SU-DHL-6 (cell line): ENCODE results near the gene PTGDS.

Source experiments
- H2AFZ ChIP-seq: fragments of 200-600 bp; sonication (generic); 2 replicates; pipeline ENCODE4 v1.6.1; 2014; ENCODE audit warnings: low read depth, mild to moderate bottlenecking, moderate library complexity, mixed read lengths, antibody characterized with exemption, low read length; ENCODE audit not compliant: severe bottlenecking
- H3F3A ChIP-seq: fragments of 200-600 bp; shearing (Covaris generic); 2 replicates; pipeline ENCODE4 v1.6.0; 2016; ENCODE audit warnings: antibody characterized with exemption, mild to moderate bottlenecking; ENCODE audit not compliant: insufficient read depth
- H3K27ac ChIP-seq: fragments of 200-600 bp; sonication (generic); 2 replicates; pipeline ENCODE4 v1.5.1; 2016; ENCODE audit warnings: low read depth, mild to moderate bottlenecking, low read length, moderate library complexity, mixed read lengths
- H3K27me3 ChIP-seq: fragments of 200-600 bp; sonication (generic), shearing (Covaris generic); 2 replicates; pipeline ENCODE4 v1.6.0; 2014; ENCODE audit warnings: mild to moderate bottlenecking, low read length
- H3K36me3 ChIP-seq: fragments of 200-600 bp; sonication (generic); 2 replicates; pipeline ENCODE4 v1.6.1; 2014; ENCODE audit warnings: mild to moderate bottlenecking, low read length, mixed read lengths
- H3K4me2 ChIP-seq: fragments of 300-600, 200-600 bp; shearing (Covaris generic), sonication (generic); 2 replicates; pipeline ENCODE4 v1.6.0; 2014; ENCODE audit warnings: low read length, low read depth, mild to moderate bottlenecking; ENCODE audit not compliant: poor library complexity, severe bottlenecking
- H3K4me3 ChIP-seq: fragments of 200-600 bp; sonication (generic); 2 replicates; pipeline ENCODE4 v1.5.1; 2014; ENCODE audit warnings: antibody characterized with exemption, low read length, mild to moderate bottlenecking, mixed read lengths; ENCODE audit not compliant: insufficient read depth, poor library complexity, severe bottlenecking
- H3K79me2 ChIP-seq: fragments of 200-600 bp; sonication (generic); 2 replicates; pipeline ENCODE4 v1.6.1; 2014; ENCODE audit warnings: mild to moderate bottlenecking, low read length, moderate library complexity; ENCODE audit not compliant: insufficient read depth
- H3K9ac ChIP-seq: fragments of 200-600 bp; sonication (generic); 2 replicates; pipeline ENCODE4 v1.7.0; 2014; ENCODE audit warnings: mild to moderate bottlenecking, low read length
- H3K9me2 ChIP-seq: fragments of 200-600 bp; sonication (generic); replicated peaks from 2 replicates; pipeline ENCODE4 v1.6.1; 2014; ENCODE audit warnings: low read length; ENCODE audit not compliant: insufficient read depth
- H3K9me3 ChIP-seq: fragments of 200-600 bp; sonication (generic); 2 replicates; pipeline ENCODE4 v1.6.1; 2014; ENCODE audit warnings: low read length, mixed read lengths; ENCODE audit not compliant: insufficient read depth
- H4K20me1 ChIP-seq: fragments of 200-600 bp; sonication (generic); 2 replicates; pipeline ENCODE4 v1.6.1; 2014; ENCODE audit warnings: low read depth, mild to moderate bottlenecking, antibody characterized with exemption, low read length, moderate library complexity, mixed read lengths
- CTCF ChIP-seq: fragments of 200-600 bp; sonication (generic); IDR thresholded peaks from one replicate; pipeline ENCODE4 v1.5.1; 2017; ENCODE audit warnings: antibody characterized with exemption, mild to moderate bottlenecking, low read length, moderate library complexity; ENCODE audit not compliant: insufficient read depth, poor library complexity, severe bottlenecking
- EZH2phosphoT487 ChIP-seq: fragments of 200-600 bp; sonication (generic), shearing (Covaris generic); conservative IDR thresholded peaks from 2 replicates; pipeline ENCODE4 v1.6.1; 2018; ENCODE audit warnings: mild to moderate bottlenecking, antibody characterized with exemption, low read length, moderate library complexity, mixed read lengths

PTGDS gene

GRCh38 chr9:136977649-136978072 lies 357 bp downstream of the PTGDS start:
- Histone ChIP-seq H3K36me3 (no peaks in the 10 kb centered on the region), H3K4me3 (no peak overlapping the region), H3K4me2 (no peak overlapping the region), H3K9ac (no peak overlapping the region), H3K27ac (no peak overlapping the region), H4K20me1 (no peaks in the 10 kb centered on the region), H3K79me2 (no peaks in the 10 kb centered on the region), H3F3A (no peaks in the 10 kb centered on the region), H3K27me3 (no peaks in the 10 kb centered on the region), H3K9me2 (no peaks in the 10 kb centered on the region), H3K9me3 (no peaks in the 10 kb centered on the region), H2AFZ (no peak overlapping the region)
- TF ChIP-seq EZH2phosphoT487 (no peak), CTCF (no peak)

GRCh38 chr9:136978073-136978864 lies 965 bp downstream of the PTGDS start:
- Histone ChIP-seq H3K79me2 (no peaks in the 10 kb centered on the region), H3K9ac (no peak overlapping the region), H3K27ac (no peak overlapping the region), H3K4me3 (no peak overlapping the region), H3K9me2 (no peaks in the 10 kb centered on the region), H4K20me1 (no peaks in the 10 kb centered on the region), H2AFZ (no peak overlapping the region), H3F3A (no peaks in the 10 kb centered on the region), H3K27me3 (no peaks in the 10 kb centered on the region), H3K4me2 (no peak overlapping the region), H3K36me3 (no peaks in the 10 kb centered on the region), H3K9me3 (no peaks in the 10 kb centered on the region)
- no peak for TF ChIP-seq CTCF
- no peak for TF ChIP-seq EZH2phosphoT487

- Histone ChIP-seq H3K4me2 (no peak overlapping the region), H3K9me2 (no peaks in the 10 kb centered on the region), H2AFZ (no peak overlapping the region)
Observed at GRCh38 chr9:136978865-136979544, 1.7 kb downstream of the PTGDS start.

More at GRCh38 chr9:136978865-136979544, 1.7 kb downstream of the PTGDS start:
- TF ChIP-seq EZH2phosphoT487: no peak
- no peak for TF ChIP-seq CTCF
- Histone ChIP-seq H3K79me2 (no peaks in the 10 kb centered on the region), H4K20me1 (no peaks in the 10 kb centered on the region), H3K4me3 (no peak overlapping the region), H3K27me3 (no peaks in the 10 kb centered on the region), H3K36me3 (no peaks in the 10 kb centered on the region), H3F3A (no peaks in the 10 kb centered on the region), H3K27ac (no peak overlapping the region), H3K9ac (no peak overlapping the region), H3K9me3 (no peaks in the 10 kb centered on the region)
